Measurements from ENCODE around the gene ZNF654.
"Not testable (repeated sequence)": the region's sequence is repeated elsewhere in the genome, so short reads cannot be mapped to it uniquely, and the experiment has no call there.

Gene ZNF654

DNA sequence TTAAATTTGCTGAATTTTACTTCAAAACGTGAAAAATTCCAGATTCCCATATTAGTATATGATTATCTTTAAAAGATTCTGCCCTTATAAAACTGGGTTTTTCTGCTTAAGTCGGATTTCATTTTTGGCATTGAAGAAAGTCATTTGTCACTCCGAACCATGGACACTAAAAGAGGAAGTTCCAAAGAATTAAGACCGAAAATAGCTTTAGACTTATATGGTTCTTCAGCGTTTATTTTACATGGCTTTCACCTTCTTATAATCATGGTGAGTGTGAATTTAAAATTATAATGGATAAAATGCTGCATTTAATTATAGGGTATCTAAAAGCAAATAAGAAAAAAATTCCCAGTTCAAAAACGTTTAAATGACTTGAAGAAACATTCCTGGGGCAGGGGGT is 91.8 kb downstream of the ZNF654 start:
- Histone ChIP-seq H3K9me3 (replicated peaks in 1 of 11) (peaks cover 0 to 5% (median 0%) of the 10 kb centered on the region in 11 experiments; a peak in 3 of 22 replicates), H3K27ac (peak overlapping the region; percentile 84 to 97 (median 94)), H3K27me3 (no peaks in the 10 kb centered on the region), H4K20me1 (peaks cover 7 to 46% (median 22%) of the 10 kb centered on the region in 11 experiments; a peak in 17 of 22 replicates), H3K4me1 (peaks cover 29 to 51% (median 36%) of the 10 kb centered on the region in 10 experiments), H3K9ac (peak overlapping the region; percentile 86 to 98 (median 94)), H3K4me2 (peak overlapping the region; percentile 79 to 99 (median 92); a peak in 21 of 22 replicates), H3K4me3 (peak overlapping the region; percentile 75 to 97 (median 90)), H3K36me3 (peaks cover 27 to 30% (median 28%) of the 10 kb centered on the region in 11 experiments)
- no peak for TF ChIP-seq Cebpa-rat (IDR thresholded peaks at IDR 0.05)

DNA sequence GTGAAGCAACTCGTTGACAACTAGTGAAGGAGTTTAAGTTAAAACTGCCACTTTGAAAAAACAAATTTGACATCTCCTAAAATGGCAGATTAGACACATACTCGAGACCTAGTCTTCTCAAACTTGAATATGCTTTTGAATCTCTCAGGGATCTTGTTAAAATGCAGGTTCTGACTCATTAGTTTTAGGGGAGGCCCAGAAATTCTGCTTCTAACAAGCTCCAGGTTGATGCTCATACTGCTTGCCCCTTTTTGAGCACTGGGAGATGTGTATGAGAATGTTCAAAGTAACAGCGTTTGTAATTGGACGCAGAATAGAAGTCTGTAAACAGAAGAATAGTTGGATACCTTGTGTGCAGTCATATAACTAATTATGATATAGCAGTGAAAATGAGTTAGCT is 92.3 kb downstream of the ZNF654 start:
- H3K4me1 ChIP-seq = peaks cover 29 to 51% (median 36%) of the 10 kb centered on the region in 10 experiments
- no peak for TF ChIP-seq Cebpa-rat (IDR thresholded peaks at IDR 0.05)
- peak overlapping the region; percentile 75 to 97 (median 90) for H3K4me3 ChIP-seq
- H4K20me1 ChIP-seq = peaks cover 7 to 51% (median 23%) of the 10 kb centered on the region in 11 experiments; a peak in 17 of 22 replicates
- peak overlapping the region; percentile 86 to 98 (median 94) for H3K9ac ChIP-seq
- H3K4me2 ChIP-seq = peak overlapping the region; percentile 79 to 99 (median 92)
- peak overlapping the region in 10 of 11 experiments; percentile 84 to 97 (median 94); a peak in 19 of 22 replicates for H3K27ac ChIP-seq
- H3K27me3 ChIP-seq = no peaks in the 10 kb centered on the region
- peaks cover 0 to 11% (median 4%) of the 10 kb centered on the region in 11 experiments; a peak in 10 of 22 replicates for H3K9me3 ChIP-seq (replicated peaks in 1 of 11)
- peaks cover 33 to 36% (median 34%) of the 10 kb centered on the region in 11 experiments for H3K36me3 ChIP-seq

DNA sequence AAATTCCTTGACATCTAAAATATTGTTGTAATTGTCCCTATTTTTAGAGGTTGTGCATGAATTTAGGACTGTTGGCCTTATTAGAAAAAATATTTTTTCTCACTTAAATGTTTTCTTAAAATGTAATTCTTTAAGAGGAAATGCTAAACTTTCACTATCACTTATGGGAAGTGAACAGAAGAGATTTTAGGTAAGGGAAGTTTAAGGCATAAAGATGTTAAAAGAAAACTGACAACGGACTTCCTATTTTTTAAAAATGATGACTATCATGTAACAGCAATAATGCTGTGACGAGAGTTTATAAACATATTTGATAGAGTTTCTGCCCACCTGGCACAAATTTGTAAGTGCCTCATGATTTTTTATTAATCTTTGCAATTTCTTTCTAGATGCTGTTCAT is 93.8 kb downstream of the ZNF654 start:
- H3K4me2 ChIP-seq = peak overlapping the region; percentile 17 to 99 (median 92); a peak in 20 of 22 replicates
- peaks cover 7 to 66% (median 24%) of the 10 kb centered on the region in 11 experiments; a peak in 17 of 22 replicates for H4K20me1 ChIP-seq
- peak overlapping the region in 1 of 10 experiments; percentile 5; a peak in 1 of 20 replicates for H3K4me3 ChIP-seq

DNA sequence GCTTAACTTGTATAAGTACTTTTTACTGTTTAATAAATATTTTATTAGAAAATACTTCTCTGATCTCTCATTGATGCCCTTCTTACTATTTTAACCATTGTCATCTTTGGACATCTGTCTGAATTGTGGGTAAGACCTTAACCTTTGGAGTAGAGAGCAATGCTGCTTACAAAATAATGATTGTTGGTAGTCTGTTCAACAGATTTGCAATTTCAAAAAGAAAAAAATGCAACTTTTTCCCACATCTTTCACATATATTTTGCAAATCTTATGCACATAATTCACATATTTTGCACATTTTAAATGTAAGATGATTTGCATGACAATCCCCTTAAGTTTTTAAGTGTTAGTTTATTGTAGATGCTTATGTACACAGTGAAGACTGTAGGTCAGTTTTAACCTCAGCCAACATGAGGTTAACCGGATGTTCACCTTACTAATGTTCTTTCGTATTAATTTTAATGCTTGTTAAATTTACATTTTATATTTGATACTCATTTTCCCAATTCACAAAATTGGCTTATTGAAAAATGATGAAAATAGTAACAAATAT is 107.4 kb downstream of the ZNF654 start:
- peaks cover 16 to 52% (median 22%) of the 10 kb centered on the region in 11 experiments; a peak in 21 of 22 replicates for H3K36me3 ChIP-seq
- no peaks in the 10 kb centered on the region for H3K9me3 ChIP-seq (replicated peaks in 1 of 11)
- H3K4me3 ChIP-seq = no peak overlapping the region
- no peak overlapping the region for H3K27ac ChIP-seq
- H3K4me2 ChIP-seq = no peak overlapping the region
- peaks cover 0 to 40% (median 0%) of the 10 kb centered on the region in 11 experiments; a peak in 4 of 22 replicates for H4K20me1 ChIP-seq
- no peak overlapping the region for H3K9ac ChIP-seq
- no peak for TF ChIP-seq Cebpa-rat (IDR thresholded peaks at IDR 0.05)
- H3K4me1 ChIP-seq = peaks cover 0 to 11% (median 0%) of the 10 kb centered on the region in 10 experiments; a peak in 2 of 20 replicates
- no peaks in the 10 kb centered on the region for H3K27me3 ChIP-seq

More for the DNA sequence above, 93.8 kb downstream of the ZNF654 start:
- no peaks in the 10 kb centered on the region for H3K27me3 ChIP-seq
- peak overlapping the region in 1 of 11 experiments; percentile 31; a peak in 1 of 22 replicates for H3K9ac ChIP-seq
- H3K27ac ChIP-seq = no peak overlapping the region
- no peak for TF ChIP-seq Cebpa-rat (IDR thresholded peaks at IDR 0.05)
- H3K4me1 ChIP-seq = peaks cover 27 to 50% (median 35%) of the 10 kb centered on the region in 10 experiments
- H3K36me3 ChIP-seq = peaks cover 47 to 50% (median 49%) of the 10 kb centered on the region in 11 experiments
- H3K9me3 ChIP-seq (replicated peaks in 1 of 11) = peaks cover 0 to 25% (median 7%) of the 10 kb centered on the region in 11 experiments; a peak in 10 of 22 replicates

DNA sequence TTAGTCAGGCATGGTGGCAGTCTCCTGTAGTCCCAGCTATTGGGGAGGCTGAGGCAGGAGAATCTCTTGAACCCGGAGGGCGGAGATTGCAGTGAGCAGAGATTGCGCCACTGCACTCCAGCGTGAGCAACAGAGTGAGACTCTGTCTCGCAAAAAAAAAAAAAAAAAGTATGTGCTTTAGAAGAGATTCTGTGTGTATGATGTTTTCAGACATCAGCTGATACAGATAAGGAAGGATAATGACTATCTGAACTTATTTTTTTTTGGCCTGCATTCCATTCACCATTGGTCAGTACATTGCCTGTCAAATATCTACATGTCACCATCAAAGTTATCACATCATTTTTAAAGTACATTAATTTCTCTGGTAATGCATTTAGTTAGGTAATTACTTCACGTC is 108.1 kb downstream of the ZNF654 start:
- Histone ChIP-seq H4K20me1 (peaks cover 0 to 33% (median 0%) of the 10 kb centered on the region in 11 experiments; a peak in 4 of 22 replicates), H3K27ac (no peak overlapping the region), H3K27me3 (no peaks in the 10 kb centered on the region), H3K4me1 (peaks cover 0 to 11% (median 0%) of the 10 kb centered on the region in 10 experiments; a peak in 2 of 20 replicates), H3K36me3 (peaks cover 12 to 46% (median 18%) of the 10 kb centered on the region in 11 experiments; a peak in 17 of 22 replicates), H3K4me3 (no peak overlapping the region), H3K4me2 (no peak overlapping the region), H3K9ac (no peak overlapping the region), H3K9me3 (replicated peaks in 1 of 11) (no peaks in the 10 kb centered on the region)
- TF ChIP-seq Cebpa-rat (IDR thresholded peaks at IDR 0.05) = no peak

DNA sequence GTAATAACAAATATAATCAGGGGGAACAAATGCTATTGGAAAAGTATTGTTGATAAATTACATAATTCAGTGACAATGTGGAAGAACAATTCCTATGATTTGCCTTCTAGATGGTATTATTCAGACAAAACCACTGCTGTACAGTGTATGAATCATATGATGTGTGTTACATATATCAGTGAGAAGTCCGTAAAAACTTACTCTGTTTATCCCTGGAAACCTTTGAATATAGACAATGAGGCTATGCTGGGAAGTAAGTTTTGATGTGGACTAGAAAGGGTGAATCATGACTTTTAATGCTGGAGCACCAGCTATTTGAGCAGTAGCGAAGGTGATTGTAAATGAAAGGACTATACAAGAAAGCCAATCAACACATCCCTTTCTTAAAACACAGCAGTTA is 108.6 kb downstream of the ZNF654 start:
- no peak overlapping the region for H3K27ac ChIP-seq
- no peak overlapping the region for H3K4me2 ChIP-seq
- H3K9me3 ChIP-seq (replicated peaks in 1 of 11) = no peaks in the 10 kb centered on the region
- H3K27me3 ChIP-seq = no peaks in the 10 kb centered on the region
- H3K9ac ChIP-seq = no peak overlapping the region
- TF ChIP-seq Cebpa-rat (IDR thresholded peaks at IDR 0.05) = no peak
- peaks cover 0 to 11% (median 0%) of the 10 kb centered on the region in 10 experiments; a peak in 2 of 20 replicates for H3K4me1 ChIP-seq
- H3K4me3 ChIP-seq = no peak overlapping the region
- peaks cover 9 to 41% (median 13%) of the 10 kb centered on the region in 11 experiments; a peak in 17 of 22 replicates for H3K36me3 ChIP-seq
- peaks cover 0 to 28% (median 0%) of the 10 kb centered on the region in 11 experiments; a peak in 4 of 22 replicates for H4K20me1 ChIP-seq

DNA sequence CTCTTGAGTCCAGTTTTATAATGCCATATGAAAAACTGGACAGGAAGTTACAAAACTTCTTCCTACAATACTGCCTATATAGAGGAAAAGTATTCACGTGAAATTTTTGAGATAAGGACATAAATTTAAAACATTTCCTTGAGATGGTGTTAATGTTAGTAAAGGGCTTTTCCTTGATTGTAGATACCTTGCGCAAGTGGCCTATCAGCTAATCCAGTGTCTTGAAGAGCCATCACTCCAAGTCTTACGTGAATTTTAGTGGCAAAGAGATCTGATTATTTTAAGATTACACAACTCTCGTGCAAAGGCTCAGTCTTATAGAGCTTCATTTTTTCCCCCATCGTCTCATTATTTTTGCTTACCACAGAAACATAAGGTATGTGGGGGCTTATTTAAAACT is 109.1 kb downstream of the ZNF654 start:
- no peak overlapping the region for H3K27ac ChIP-seq
- no peaks in the 10 kb centered on the region for H3K27me3 ChIP-seq
- no peak overlapping the region for H3K9ac ChIP-seq
- no peak overlapping the region for H3K4me2 ChIP-seq
- H3K4me1 ChIP-seq = peaks cover 0 to 11% (median 0%) of the 10 kb centered on the region in 10 experiments; a peak in 2 of 20 replicates
- H3K9me3 ChIP-seq (replicated peaks in 1 of 11) = no peaks in the 10 kb centered on the region
- peaks cover 0 to 23% (median 0%) of the 10 kb centered on the region in 11 experiments; a peak in 4 of 22 replicates for H4K20me1 ChIP-seq
- H3K4me3 ChIP-seq = no peak overlapping the region
- peaks cover 6 to 36% (median 12%) of the 10 kb centered on the region in 11 experiments; a peak in 15 of 22 replicates for H3K36me3 ChIP-seq
- TF ChIP-seq Cebpa-rat (IDR thresholded peaks at IDR 0.05) = no peak; a peak in 1 of 22 replicates

DNA sequence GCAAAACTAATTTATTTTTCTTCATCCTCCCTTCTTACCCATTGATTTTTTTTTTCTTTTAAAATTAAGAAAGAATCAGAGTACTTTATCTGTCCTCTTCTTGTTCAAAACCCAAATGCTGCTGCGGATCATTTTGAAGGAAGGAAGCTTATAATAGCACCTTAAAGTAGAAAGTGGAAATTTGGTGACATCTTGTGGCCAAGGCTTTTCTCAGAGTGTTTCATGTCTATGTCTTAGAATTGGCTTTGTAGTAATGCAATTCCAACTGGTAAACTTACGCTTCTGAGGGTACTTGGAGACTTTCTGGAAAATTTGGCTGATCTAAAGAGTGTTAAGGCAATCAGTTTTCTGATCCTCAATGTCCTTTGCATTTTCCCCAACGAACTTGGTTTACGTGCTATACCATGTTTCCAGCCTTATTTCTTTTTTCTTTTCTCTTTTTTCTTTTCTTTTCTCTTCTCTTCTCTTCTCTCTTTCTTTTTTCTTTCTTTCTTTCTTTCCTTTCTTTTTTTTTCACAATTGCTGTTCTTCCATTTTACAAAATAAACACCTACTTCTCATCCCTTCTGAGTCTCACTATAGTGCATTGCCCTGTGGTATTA is 121.4 kb downstream of the ZNF654 start:
- H3K27ac ChIP-seq = no peak overlapping the region
- H3K4me1 ChIP-seq = peaks cover 0 to 2% (median 0%) of the 10 kb centered on the region in 10 experiments; a peak in 1 of 20 replicates
- H3K4me3 ChIP-seq = no peak overlapping the region
- no peaks in the 10 kb centered on the region for H3K36me3 ChIP-seq
- no peaks in the 10 kb centered on the region for H3K27me3 ChIP-seq
- H3K4me2 ChIP-seq = peak overlapping the region in 1 of 11 experiments; percentile 10; a peak in 1 of 22 replicates
- H3K9me3 ChIP-seq (replicated peaks in 1 of 11) = no peaks in the 10 kb centered on the region
- no peaks in the 10 kb centered on the region for H4K20me1 ChIP-seq
- H3K9ac ChIP-seq = no peak overlapping the region
- TF ChIP-seq Cebpa-rat (IDR thresholded peaks at IDR 0.05) = no peak

DNA sequence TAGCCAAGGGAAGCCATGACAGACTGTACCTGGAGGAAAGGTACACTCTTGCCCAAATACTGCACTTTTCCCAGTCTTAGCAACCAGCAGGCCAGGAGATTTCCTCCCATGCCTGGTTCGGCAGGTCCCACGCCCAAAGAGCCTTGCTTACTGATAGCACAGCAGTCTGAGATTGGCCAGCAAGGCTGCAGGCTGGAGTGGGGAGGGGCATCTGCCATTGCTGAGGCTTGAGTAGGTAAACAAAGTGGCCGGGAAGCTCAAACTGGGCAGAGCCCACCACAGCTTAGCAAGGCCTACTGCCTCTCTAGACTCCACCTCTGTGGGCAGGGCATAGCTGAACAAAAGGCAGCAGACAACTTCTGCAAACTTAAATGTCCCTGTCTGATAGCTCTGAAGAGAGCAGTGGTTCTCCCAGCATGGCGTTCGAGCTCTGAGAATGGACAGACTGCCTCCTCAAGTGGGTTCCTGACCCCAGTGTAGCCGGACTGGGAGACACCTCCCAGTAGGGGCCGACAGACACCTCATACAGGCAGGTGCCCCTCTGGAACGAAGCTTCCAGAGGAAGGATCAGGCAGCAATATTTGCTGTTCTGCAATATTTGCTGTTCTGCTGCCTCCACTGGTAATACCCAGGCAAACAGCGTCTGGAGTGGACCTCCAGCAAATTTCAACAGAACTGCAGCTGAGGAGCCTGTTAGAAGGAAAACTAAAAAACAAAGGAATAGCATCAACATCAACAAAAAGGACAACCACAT is 123.3 kb downstream of the ZNF654 start:
- H3K9me3 ChIP-seq (replicated peaks in 1 of 11); H3K36me3 ChIP-seq; H3K27me3 ChIP-seq; H3K27ac ChIP-seq; H4K20me1 ChIP-seq; H3K9ac ChIP-seq; H3K4me1 ChIP-seq; H3K4me3 ChIP-seq; H3K4me2 ChIP-seq: not testable (repeated sequence)
